Measurements from ENCODE around the gene CHERP.

DNA sequence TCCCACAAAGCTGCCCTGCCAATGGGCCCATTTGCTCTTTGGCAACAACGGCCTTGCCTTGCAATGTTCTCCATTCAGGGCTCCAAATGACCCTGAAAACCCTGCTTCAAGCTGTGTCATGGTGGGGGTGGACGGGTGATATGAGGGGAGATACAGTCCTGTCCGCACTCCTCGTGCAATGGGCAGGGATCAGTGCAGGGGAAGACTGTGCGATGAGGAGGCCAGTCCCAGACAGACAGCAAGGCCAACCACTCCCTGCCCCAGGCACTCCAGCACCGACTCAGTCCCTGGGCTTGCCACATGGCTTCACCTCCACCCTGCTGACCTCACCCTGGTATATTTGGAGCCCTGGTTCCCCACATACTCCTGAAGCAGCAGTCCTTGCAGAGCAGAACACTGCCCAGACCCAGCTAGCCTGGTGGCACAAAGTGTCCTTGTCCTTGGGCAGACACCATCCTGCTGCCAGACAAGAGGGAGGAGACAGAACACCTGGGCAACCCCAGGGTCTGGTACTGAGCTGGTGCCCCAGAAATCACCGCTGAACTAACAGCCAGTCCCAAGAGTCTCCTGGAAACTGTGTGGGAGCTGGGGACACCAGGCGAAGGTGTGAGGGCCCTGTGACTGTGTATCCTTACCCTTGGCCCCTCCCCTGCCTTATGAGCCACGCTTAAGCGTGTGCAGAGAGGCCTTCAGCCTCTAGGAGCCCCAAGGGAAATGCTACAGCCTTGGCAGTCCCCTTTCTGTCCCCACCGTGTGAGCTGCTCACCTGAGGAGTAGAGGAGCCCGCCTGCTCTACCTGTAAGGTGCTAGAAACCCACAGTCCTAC lies 39.1 kb upstream of the CHERP start:
- TF ChIP-seq EZH2 (IDR thresholded peaks at IDR 0.05; ENCODE audit: borderline replicate concordance, low read length): no peak
- TF ChIP-seq, protein P1, sequence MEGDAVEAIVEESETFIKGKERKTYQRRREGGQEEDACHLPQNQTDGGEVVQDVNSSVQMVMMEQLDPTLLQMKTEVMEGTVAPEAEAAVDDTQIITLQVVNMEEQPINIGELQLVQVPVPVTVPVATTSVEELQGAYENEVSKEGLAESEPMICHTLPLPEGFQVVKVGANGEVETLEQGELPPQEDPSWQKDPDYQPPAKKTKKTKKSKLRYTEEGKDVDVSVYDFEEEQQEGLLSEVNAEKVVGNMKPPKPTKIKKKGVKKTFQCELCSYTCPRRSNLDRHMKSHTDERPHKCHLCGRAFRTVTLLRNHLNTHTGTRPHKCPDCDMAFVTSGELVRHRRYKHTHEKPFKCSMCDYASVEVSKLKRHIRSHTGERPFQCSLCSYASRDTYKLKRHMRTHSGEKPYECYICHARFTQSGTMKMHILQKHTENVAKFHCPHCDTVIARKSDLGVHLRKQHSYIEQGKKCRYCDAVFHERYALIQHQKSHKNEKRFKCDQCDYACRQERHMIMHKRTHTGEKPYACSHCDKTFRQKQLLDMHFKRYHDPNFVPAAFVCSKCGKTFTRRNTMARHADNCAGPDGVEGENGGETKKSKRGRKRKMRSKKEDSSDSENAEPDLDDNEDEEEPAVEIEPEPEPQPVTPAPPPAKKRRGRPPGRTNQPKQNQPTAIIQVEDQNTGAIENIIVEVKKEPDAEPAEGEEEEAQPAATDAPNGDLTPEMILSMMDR (IDR thresholded peaks at IDR 0.05; ENCODE audit: low read length): no peak
